Tibial nerve (tissue), 4 donors: ENCODE measurements around the gene PIH1D1. TPM values are rescaled to one million over a fixed set of nuclear protein-coding genes. Genes with fewer than 3 reads are reported as not detected.

Experiments
- DNase-seq, 2 donors: peaks; one replicate each; pipeline ENCODE4 v3.0.0-alpha.2; 2019; ENCODE audit warnings: low spot score in 2 of 2
- H3K27ac ChIP-seq, 4 donors: fragments of 200-600 bp; sonication (generic) in 3 of 4; one replicate each; pipeline ENCODE4 v1.5.1; 2017 to 2019; ENCODE audit warnings: mild to moderate bottlenecking in 1 of 4
- H3K27me3 ChIP-seq, 2 donors: fragments of 200-600 bp; sonication (generic) in 1 of 2; one replicate each; pipeline versions ENCODE4 v1.5.1 to v1.6.0; 2017 to 2019
- H3K36me3 ChIP-seq, 3 donors: fragments of 200-600 bp; sonication (generic); one replicate each; pipeline ENCODE4 v1.5.1; 2018 to 2019
- H3K4me1 ChIP-seq, 4 donors: fragments of 200-600 bp; sonication (generic) in 3 of 4; one replicate each; pipeline ENCODE4 v1.5.1; 2017 to 2019
- H3K4me3 ChIP-seq, 4 donors: fragments of 200-600 bp; sonication (generic) in 3 of 4; one replicate each; pipeline ENCODE4 v1.5.1; 2017 to 2019; ENCODE audit warnings: mild to moderate bottlenecking in 1 of 4, moderate library complexity in 1 of 4
- H3K9me3 ChIP-seq, 4 donors: fragments of 200-600 bp; sonication (generic) in 3 of 4; one replicate each; pipeline ENCODE4 v1.5.1; 2017 to 2019
- EP300 ChIP-seq, 2 donors: sonication (generic); formaldehyde crosslinking; IDR thresholded peaks; one replicate each; pipeline ENCODE4 v1.6.1; 2017; ENCODE audit warnings: antibody characterized with exemption in 2 of 2, mild to moderate bottlenecking in 1 of 2
- POLR2A ChIP-seq, 2 donors: fragments of 450-650 bp; IDR thresholded peaks; one replicate each; pipeline ENCODE4 v1.6.1; 2017; ENCODE audit warnings: antibody characterized with exemption in 2 of 2, mild to moderate bottlenecking in 2 of 2, moderate library complexity in 2 of 2
- WGBS, 2 donors: methylation state at CpG; one replicate each; pipeline ENCODE4 v1.1.5; 2018; 5-methylcytosine and 5-hydroxymethylcytosine counted together
- total RNA-seq, 4 donors: library from RNA; depleted of rRNA; stranded (reverse); fragments of >200 nt; gene quantifications; one replicate each; pipeline ENCODE4 v1.1.0, GENCODE V29; 2016
- TF ChIP-seq, protein P1 (sequence below), 5 experiments: fragments of 200-600 bp in 3 of 5; fragments of 450-650 bp in 2 of 5; sonication (generic) in 3 of 5; IDR thresholded peaks; one replicate each; pipeline ENCODE4 v1.5.1; 2016 to 2019; ENCODE audit warnings: antibody characterized with exemption in 5 of 5, mild to moderate bottlenecking in 3 of 5, moderate library complexity in 2 of 5

Gene PIH1D1
- total RNA-seq, 4 donors from 2014 or later = 85.0 to 128 (median 110) TPM

DNA sequence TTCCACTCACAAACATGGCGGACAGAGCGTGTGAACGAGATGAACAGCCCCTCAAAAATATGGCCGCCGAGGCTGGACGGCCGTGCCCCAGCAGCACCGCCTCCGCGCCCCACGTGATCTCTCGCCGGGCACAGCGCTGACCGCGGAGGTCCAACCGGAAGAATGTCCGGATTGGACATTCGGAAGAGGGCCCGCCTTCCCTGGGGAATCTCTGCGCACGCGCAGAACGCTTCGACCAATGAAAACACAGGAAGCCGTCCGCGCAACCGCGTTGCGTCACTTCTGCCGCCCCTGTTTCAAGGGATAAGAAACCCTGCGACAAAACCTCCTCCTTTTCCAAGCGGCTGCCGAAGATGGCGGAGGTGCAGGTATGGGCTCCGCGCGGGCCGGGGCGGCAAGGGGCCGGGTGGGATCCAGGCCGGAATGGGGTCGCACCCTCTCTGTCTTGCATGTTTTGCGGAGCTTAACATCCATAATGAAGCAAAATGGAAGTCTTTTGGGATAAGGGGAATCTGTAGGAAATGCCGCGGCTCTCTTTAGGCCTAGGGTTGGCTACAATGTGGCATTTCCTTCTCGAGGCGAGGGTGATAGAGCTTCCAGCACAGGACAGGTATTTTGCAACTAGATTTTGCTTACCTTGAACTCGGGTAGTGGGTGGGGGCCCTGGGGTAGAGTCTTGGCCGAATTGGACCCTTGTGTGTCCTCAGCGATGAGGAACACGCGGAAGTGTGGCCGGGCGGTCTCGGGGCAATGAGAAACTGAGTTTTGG lies 35.8 kb upstream of the PIH1D1 start, which contains the start of gene RPL13A:
Gene RPL13A (plus strand): TSS at position 332 of the 769 bp plus-strand sequence. CDS start 22 bp downstream, at position 354.
- WGBS, 2 donors = 0 to 1% methylated on average over 28 to 35 of the region's 57 CpGs
- Histone ChIP-seq H3K36me3 (peaks cover 7 to 55% (median 26%) of the 10 kb centered on the region in 3 donors), H3K4me3 (peak within 1 kb of the TSS; percentile 79 to 98 (median 96)), H3K27ac (peak within 1 kb of the TSS; percentile 82 to 93 (median 89)), H3K9me3 (no peaks in the 10 kb centered on the region), H3K27me3 (no peaks in the 10 kb centered on the region), H3K4me1 (peaks cover 0 to 34% (median 20%) of the 10 kb centered on the region in 4 donors)
- TF ChIP-seq EP300 (IDR thresholded peaks at IDR 0.05) = peak; percentile 99 to 100
- TF ChIP-seq, protein P1, sequence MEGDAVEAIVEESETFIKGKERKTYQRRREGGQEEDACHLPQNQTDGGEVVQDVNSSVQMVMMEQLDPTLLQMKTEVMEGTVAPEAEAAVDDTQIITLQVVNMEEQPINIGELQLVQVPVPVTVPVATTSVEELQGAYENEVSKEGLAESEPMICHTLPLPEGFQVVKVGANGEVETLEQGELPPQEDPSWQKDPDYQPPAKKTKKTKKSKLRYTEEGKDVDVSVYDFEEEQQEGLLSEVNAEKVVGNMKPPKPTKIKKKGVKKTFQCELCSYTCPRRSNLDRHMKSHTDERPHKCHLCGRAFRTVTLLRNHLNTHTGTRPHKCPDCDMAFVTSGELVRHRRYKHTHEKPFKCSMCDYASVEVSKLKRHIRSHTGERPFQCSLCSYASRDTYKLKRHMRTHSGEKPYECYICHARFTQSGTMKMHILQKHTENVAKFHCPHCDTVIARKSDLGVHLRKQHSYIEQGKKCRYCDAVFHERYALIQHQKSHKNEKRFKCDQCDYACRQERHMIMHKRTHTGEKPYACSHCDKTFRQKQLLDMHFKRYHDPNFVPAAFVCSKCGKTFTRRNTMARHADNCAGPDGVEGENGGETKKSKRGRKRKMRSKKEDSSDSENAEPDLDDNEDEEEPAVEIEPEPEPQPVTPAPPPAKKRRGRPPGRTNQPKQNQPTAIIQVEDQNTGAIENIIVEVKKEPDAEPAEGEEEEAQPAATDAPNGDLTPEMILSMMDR (IDR thresholded peaks at IDR 0.05) = peak in 1 of 5 experiments; percentile 40
- peak; percentile 97 to 99 for TF ChIP-seq POLR2A (IDR thresholded peaks at IDR 0.05)
- DNase-seq = peak; percentile 99

GRCh38 chr19:49486710-49487276 lies 35.2 kb upstream of the PIH1D1 start:
- peaks cover 7 to 55% (median 20%) of the 10 kb centered on the region in 3 donors for H3K36me3 ChIP-seq
- DNase-seq = no peak
- WGBS, 2 donors = 66 to 67% methylated on average over 22 of the region's 23 CpGs
- H3K27ac ChIP-seq = peak overlapping the region; percentile 79 to 91 (median 80)
- no peaks in the 10 kb centered on the region for H3K9me3 ChIP-seq
- H3K4me1 ChIP-seq = peaks cover 0 to 34% (median 20%) of the 10 kb centered on the region in 4 donors
- H3K4me3 ChIP-seq = peak overlapping the region in 2 of 4 donors; percentile 33 to 97
- H3K27me3 ChIP-seq = no peaks in the 10 kb centered on the region
- TF ChIP-seq, protein P1 (IDR thresholded peaks at IDR 0.05) = no peak
- no peak for TF ChIP-seq EP300 (IDR thresholded peaks at IDR 0.05)
- TF ChIP-seq POLR2A (IDR thresholded peaks at IDR 0.05) = no peak

DNA sequence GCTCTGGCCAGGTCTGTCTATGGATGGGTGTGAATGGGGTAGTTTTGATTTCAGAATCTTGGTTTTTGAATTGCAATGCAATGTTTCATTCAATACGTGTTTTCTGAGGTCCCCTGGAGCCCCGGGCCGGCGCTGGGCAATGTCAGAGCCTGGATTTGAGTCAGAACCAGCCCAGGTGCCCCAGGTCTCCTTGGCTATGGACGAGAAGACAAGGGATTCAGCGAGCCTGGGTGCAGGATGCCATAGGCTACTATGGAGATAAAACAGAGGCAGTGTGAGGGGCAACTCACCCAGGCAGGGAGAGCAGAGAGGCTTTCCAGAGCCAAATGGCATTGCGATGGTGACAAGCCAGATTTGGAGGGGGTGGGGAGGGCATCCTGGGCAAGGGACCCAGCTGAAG lies 34.6 kb upstream of the PIH1D1 start:
- WGBS, 2 donors = 91 to 94% methylated on average over 7 of the region's 7 CpGs
- no peak for DNase-seq
- H3K9me3 ChIP-seq = no peaks in the 10 kb centered on the region

GRCh38 chr19:49481020-49481683 lies 29.5 kb upstream of the PIH1D1 start:
- 83 to 85% methylated on average over 7 of the region's 7 CpGs for WGBS, 2 donors
- no peak overlapping the region for H3K4me3 ChIP-seq
- peaks cover 0 to 7% (median 0%) of the 10 kb centered on the region in 4 donors for H3K4me1 ChIP-seq
- no peak for DNase-seq
- no peaks in the 10 kb centered on the region for H3K9me3 ChIP-seq
- peaks cover 0 to 53% (median 4%) of the 10 kb centered on the region in 3 donors for H3K36me3 ChIP-seq
- no peaks in the 10 kb centered on the region for H3K27me3 ChIP-seq
- H3K27ac ChIP-seq = no peak overlapping the region
- TF ChIP-seq EP300 (IDR thresholded peaks at IDR 0.05) (no peak), POLR2A (IDR thresholded peaks at IDR 0.05) (no peak)
- TF ChIP-seq, protein P1 (IDR thresholded peaks at IDR 0.05) = no peak

More for the DNA sequence above, 34.6 kb upstream of the PIH1D1 start:
- H3K27ac ChIP-seq = peak overlapping the region in 1 of 4 donors; percentile 79
- TF ChIP-seq EP300 (IDR thresholded peaks at IDR 0.05) (no peak), POLR2A (IDR thresholded peaks at IDR 0.05) (no peak)
- TF ChIP-seq, protein P1 (IDR thresholded peaks at IDR 0.05) = no peak
- no peak overlapping the region for H3K4me3 ChIP-seq
- peaks cover 7 to 53% (median 15%) of the 10 kb centered on the region in 3 donors for H3K36me3 ChIP-seq
- no peaks in the 10 kb centered on the region for H3K27me3 ChIP-seq
- peaks cover 0 to 34% (median 20%) of the 10 kb centered on the region in 4 donors for H3K4me1 ChIP-seq
